GM19468 (cell line): ENCODE results near the gene FAM181B.

Source experiments
- ATAC-seq: cut with Tn5 transposase; IDR thresholded peaks from one replicate; pipeline ENCODE4 v1.9.1; 2021; ENCODE audit warnings: mild to moderate bottlenecking, moderate library complexity, moderate number of reproducible peaks; ENCODE audit not compliant: unreplicated experiment; ENCODE audit errors: extremely low read depth

Gene FAM181B, protein sequence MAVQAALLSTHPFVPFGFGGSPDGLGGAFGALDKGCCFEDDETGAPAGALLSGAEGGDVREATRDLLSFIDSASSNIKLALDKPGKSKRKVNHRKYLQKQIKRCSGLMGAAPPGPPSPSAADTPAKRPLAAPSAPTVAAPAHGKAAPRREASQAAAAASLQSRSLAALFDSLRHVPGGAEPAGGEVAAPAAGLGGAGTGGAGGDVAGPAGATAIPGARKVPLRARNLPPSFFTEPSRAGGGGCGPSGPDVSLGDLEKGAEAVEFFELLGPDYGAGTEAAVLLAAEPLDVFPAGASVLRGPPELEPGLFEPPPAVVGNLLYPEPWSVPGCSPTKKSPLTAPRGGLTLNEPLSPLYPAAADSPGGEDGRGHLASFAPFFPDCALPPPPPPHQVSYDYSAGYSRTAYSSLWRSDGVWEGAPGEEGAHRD

DNA sequence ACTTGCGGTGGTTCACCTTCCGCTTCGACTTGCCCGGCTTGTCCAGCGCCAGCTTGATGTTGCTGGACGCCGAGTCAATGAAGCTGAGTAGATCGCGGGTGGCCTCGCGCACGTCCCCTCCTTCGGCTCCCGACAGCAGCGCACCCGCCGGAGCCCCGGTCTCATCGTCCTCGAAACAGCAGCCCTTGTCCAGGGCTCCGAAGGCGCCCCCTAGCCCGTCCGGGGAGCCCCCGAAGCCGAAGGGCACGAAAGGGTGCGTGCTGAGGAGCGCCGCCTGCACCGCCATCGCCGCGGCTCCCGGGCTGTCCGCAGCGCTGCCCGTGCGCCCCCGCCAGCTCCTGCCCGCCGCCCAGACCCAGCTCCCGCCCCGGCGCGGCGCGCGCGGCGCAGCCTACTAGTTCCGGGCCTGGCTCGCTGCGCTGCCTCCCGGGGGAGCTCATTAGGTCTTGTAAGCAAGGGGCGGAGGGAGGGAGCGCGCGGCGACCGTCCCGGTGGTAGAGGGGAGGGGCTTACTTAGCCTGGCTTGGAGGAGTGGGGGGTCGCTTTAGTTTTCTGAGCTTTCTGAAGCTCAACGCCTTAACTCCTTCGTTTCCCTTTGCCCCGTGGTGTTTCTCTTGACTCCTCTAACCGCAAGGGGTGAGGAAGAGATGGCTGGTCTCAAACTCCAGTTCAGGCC lies at the start of gene FAM181B:
Gene FAM181B, minus strand, starts transcription at position 421 of the 676 bp plus-strand sequence. Its CDS starts 135 bp downstream, at position 286.
- ATAC-seq = no peak

DNA sequence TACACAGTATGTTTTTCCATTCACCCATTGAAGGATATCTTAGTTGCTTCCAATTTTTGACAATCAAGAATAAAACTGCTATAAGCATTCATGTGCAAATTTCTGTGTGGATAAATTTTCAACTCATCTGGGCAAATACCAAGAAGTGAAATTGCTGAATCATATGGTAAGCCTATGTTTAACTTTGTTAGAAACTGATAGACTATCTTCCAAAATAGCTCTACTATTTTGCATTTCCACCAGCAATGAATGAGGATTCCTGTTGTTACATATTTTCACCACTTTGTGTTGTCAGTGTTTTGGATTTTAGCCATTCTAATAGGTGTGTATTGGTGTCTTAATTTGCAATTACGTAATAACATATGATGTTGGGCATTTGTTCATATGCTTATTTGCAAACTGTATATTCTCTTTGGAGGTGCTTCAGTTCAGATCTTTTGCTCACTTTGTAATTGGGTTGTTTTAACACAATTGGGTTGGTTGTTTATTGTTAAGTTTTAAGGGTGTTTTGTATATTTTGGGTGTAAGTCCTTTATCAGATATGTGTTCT lies 49.2 kb upstream of the FAM181B start:
- ATAC-seq = no peak

DNA sequence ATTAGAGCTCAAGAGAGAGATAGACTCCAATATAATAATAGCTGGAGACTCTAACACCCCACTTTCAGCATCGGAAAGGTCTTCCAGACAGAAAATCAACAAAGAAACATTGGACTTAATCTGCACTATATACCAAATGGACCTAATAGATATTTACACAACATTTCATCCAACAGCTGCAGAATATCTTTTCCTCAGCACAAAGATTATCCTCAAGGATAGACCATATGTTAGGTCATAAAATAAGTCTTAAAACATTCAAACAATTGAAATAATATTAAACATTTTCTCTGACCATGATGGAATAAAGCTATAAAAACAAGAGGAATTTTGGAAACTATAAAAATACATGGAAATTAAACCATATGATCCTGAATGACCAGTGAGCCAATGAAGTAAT lies 45.1 kb upstream of the FAM181B start:
- ATAC-seq = no peak

DNA sequence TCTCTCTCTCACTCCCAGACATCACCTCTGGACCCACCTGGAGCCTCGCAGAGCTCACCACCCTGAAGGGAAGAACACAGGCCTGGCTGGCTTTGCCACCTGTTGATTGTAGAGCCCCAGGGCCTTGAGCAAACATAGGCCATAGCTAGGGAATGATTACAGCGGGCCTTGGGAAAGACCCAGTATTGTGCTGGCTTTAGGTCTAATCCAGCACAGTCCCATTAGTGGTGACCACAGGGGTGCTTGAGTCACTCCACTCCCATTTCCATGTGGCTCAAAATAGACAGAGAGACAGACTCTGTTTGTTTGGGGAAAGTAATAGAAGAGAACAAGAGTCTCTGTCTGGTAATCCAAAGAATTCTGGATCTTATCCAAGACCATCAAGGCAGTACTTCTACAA lies 42.7 kb upstream of the FAM181B start:
- no peak for ATAC-seq

DNA sequence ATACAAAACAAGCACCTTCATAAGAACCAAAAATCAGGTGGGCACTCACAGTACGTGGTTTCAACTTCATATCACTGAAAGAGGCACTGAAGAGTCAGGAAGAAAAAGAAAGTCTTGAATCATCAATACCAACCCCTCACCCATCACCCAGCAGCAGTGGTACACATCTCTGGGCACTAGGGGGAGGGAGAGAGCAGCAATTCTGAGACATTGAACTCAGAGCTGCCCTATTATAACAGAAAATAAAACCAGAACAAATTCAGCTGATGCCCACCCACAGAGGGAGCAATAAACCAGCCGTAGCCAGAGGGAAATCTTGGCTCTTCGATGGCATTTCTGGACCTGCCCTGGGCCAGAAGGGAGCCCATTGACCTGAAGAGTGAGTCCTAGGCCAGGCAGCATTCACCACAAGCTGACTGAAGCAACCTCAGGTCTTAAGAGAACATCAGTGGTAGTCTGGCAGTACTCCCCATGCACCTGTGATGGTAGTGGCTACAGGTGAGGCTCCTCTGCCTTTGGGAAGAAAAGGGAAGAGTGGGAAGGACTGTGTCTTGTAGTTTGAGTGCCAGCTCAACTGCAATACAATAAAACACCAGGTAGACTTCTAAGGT lies 42.2 kb upstream of the FAM181B start:
- ATAC-seq = peak; percentile 80

DNA sequence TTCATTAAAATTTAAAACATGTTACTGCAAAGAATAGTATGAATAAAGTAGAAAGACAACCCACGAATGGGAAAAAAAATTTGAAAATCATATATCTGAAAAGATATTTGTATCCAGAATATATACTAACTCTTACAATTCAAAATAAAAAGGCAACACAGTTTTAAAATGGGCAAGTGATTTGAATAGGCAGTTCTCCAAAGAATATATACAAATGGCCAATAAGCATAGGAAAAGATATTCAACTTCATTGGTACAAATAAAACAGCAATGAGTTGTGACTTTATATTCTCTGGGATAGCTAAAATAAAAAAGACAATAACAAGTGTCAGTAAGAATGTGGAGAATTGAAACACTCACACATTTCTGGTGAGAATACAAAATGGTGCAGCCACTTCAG lies 41.6 kb upstream of the FAM181B start:
- ATAC-seq = no peak

DNA sequence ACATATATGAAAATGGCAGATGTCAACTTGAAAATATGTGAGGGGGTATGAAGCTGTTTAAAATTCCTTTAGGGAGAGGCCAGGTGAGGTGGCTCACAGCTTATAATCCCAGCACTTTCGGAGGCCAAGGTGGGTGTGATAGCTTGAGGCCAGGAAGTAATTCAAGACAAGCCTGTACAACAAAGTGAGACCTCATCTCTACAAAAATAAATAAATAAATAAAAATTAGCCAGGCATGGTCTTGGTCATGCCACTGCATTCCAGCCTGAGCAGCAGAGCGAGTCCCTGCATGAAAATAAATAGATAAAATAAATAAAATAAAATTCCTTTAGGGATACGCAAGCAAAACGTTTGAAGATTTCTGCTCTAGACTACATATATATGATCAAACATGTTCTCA lies 38.1 kb upstream of the FAM181B start:
- ATAC-seq = no peak

DNA sequence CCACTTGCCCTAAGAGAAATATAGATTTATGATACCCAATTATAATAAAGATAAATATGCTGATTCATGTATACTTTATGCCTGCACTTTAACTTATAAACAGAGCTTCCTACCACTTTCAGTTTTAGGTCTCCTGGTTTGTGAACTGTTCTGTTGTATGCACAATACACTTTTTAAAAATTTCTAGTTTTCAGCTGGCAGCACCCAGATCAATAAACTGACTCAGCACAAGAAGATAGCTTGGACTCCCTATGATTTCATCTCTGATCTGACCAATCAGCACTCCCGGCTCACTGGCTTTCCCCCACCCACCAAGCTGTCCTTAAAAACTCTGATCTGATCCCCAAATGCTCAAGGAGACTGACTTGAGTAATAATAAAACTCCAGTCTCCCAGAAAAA lies 33.5 kb upstream of the FAM181B start:
- no peak for ATAC-seq

DNA sequence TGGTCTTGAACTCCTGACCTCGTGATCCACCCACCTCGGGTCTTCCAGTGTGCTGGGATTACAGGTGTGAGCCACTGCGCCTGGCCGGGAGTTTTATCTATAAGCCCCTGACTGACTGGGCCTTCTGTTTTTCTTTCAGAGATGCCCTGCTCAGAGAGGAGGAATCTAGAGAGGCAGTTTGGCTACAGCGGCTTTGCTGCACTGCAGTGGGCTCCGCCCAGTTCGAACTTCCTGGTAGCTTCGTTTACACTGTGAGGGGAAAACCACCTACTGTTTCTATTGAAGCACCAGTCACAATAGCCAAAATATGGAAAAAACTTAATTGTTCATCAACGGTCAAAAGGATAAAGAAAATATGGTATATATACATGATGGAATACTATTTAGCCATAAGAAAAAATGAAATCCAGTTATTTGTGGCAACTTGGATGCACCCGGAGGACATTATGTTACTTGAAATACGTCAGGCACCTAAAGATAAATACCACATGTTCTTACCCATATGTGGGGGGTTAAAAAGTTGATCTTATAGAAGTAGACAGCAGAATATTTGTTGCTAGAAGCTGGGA lies 31.9 kb upstream of the FAM181B start:
- ATAC-seq = no peak

DNA sequence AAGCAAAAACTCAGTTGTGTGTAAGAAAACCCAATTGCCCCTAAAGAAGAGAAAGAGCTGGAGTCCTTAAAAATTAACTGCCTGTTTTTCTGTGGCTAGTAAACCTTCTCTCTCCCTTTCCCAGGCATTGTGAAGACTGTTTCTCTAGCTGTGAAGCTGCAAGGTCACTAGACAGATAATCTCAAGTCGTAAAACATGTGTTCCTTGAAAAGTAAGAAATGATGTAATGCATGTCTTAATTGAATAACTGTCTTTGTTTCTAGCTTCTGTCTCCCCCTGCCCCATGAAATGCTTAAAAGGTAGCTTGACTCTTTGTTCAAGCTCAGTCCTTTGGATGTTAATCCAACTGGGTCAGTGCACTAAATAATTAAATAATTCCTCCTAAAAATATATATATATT lies 29.5 kb upstream of the FAM181B start:
- no peak for ATAC-seq

DNA sequence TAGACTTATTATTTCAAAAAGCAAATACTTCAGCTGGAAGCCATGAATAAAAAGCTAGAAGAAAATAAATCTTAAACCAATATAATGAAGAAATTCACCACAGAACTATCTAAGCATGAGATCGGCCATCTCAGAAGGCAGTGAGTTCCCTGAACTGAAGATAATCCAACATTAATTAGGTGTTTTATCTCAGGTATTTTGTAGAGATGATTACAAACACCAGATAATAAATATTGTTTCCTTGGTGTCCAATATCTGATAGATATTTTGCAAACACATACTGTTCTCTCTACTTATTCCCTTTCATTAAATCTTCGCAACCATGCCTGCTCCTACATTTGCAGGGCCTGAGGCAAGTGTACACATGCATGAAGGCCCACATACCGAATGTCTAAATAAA lies 26.0 kb upstream of the FAM181B start:
- no peak for ATAC-seq

DNA sequence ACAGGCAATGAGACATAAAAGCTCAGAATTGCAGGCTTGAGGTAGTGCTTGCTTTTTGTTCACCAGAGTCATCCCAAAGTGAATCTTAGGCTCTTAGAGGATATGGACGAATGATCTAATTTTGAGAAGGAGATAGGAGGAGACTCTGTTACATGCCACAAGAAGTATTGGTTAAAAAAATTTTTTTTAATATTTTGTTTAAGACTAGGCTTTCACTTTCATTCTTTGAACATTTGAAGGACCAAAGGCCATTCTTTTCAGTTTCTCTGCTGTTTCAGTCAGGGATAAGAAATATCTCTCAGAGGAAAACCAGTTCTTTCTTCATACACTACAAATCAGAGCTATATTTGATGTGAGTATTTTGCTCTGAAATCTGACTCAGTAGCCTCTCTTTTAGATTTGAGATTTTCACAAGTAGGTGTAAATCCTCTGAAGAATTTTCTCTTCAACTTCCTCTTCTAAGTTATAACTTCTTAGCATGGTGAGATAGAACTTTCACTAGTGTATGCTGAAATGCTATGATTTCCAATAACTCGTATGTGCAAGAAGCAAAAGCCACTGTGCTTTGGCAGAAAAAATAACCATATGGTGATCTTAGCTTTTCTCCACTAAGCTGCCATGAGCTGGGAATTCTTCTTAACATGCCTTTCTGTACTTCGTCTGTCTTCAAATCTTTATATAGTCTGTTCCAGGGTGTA lies 24.1 kb upstream of the FAM181B start:
- ATAC-seq = no peak

DNA sequence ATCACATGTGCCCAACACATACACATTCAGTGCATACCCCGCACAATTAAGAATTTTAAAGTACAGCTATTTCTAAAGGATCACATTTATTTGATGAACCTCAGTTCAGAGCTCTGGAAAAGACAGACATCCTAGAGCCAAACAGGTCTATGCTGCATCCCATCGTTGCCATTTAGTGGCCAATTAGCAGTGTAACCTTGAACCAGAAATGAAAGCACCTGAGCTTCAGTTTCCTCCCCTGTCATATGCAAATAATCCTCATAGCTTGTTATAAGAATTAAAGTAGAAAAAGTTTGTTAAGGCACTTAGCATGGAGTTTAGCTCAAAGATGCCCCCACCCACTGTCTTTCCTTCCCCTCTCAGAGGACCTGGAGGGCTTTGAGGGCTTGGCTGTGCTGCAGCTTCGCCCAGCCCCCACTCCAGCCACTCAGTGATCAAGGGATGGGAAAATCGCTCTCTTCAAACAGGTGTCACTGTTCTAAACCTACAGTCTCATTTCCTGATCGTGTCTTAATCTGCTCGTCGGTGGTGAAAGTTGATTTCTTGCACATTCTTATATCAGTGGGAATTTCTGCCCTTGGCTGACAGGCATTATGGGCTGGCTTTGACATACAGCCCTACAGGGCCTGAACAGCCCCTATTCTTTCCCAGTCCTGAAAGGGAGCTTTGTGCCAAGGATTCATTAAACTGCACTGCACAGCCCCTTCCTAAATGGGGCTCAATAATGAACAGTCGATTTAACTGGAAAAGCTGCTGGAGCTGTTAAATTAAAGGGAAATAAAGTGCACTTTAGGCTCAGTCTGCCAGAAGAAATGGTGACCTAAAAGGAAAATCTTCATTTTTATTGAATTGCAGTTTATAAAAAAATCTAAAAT lies 23.3 kb upstream of the FAM181B start:
- no peak for ATAC-seq

DNA sequence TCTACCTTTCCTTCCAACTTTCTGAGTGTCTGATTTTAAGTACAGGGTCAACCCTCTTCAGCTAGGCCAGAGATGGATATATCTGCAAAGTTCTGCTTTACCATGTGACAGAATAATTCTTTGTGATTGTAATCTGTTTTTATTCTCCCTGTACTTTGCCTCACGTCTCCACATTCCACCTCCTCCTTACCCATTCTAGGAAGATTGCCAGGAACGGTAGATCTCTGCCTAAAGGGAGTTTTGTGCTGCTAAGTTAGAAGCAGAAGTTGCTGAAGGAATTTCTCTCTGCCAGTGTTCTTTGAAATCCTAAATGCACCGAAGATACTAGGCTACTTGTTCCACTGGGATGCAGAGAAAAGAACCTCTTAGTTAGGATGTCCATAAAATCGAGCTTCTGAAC lies 20.7 kb upstream of the FAM181B start:
- ATAC-seq = no peak

DNA sequence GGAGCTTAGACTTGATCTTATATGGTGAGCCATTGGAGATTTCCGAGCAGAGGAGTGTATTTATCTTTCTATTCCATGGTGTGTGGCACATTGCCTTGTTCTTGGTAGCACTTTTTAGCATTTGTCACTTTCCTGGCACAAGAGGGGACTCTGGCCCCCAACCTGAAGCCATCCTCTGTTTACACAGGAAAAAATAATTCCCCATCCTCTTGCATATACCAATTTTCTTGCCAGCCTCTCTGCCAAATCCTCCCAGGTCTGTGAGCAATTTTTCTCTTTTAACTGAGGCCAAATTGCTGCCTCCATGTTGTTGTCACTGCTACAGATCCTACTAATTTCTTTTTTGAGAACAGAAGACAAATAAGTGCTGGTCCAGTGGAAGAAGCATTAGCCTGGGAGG lies 20.3 kb upstream of the FAM181B start:
- no peak for ATAC-seq

DNA sequence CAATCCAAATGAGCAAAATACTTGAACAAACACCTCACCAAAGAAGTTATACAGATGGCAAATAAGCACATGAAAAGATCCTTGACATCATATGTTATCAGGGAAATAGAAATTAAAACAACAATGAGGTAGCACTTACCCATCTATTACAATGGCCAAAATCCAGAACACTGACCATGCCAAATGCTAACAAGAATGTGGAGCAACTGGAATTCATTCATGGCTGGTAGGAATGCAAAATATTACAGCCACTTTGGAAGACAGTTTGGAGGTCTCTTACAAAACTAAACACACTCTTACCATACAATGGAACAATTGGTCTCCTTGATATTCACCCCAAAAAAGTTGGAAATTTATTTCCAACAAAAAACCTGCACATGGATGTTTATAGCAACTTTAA lies 19.1 kb upstream of the FAM181B start:
- ATAC-seq = no peak

DNA sequence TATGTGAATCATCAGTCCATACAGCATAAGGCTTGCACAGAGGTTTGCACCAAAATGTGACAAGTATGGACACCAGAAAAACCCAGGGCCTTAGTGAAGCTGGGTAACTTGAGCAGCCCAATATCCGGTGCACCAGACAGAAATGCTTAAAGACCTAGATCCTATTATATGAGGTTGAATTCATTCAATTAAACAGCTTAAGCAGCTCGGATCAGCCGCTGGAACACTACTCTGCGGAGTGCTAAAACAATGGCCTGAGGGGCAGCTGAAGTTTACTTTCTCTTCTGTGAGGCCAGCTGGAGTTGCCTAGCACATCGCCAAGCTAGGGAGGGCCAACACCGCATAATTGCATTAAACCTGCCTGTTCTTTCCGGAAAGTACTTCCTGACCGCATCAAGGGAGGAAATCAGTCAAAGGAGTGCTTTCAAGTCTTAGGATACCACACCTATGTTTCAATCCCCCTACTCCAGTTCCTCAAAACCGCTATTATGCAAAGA lies 17.0 kb upstream of the FAM181B start:
- ATAC-seq = no peak

DNA sequence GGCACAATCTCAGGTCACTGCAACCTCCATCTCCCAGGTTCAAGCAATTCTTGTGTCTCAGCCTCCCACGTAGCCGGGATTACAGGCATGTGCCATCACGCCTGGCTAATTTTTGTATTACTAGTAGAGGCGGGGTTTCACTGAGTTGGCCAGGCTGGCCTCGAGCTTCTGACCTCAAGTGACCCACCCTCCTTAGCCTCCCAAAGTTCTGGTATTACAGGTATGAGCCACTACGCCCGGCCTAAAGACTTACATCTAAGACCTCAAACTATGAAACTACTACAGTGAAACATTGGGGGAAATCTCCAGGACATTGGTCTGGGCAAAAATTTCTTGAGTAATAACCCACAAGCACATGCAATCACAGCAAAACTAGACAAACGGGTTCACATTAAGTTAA lies 13.8 kb upstream of the FAM181B start:
- no peak for ATAC-seq

DNA sequence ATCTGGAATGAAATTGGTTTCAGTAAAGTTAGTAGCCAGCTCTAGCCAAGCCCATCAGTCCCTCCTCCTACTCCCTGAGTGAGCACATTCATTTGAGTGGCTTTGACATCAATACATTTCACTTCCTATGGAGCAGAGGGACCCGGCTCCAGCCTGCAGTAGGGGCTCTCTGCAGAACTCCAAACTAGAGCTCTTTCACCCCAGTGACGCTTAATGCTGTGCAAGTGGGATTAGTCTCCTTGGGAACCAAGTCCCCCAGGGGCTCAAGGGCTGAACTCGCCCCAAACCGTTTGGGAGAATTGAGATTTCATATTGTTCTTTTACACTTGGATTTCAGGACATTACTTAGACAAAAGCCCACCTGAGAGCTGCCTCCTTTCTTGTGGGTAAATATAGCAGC lies 4.4 kb upstream of the FAM181B start:
- no peak for ATAC-seq
